ENCODE measurements around the gene NUB1. TPM values are rescaled to one million over a fixed set of nuclear protein-coding genes. Genes with fewer than 3 reads are reported as not detected.

Gene NUB1
- polyA plus RNA-seq, 1 of the 3 experiments (the other 2 are of a cell fraction), result 54.0 TPM

GRCh38 chr7:151306860-151307259, 34.8 kb upstream of the NUB1 start:
- Histone ChIP-seq H2AFZ (ENCODE audit: low read depth) (no peak overlapping the region), H3K9me3 (no peaks in the 10 kb centered on the region; the same call in 1 of the 2 replicates), H3K36me3 (replicated peaks in 1 of 2; ENCODE audit: control insufficient read depth in 1 of 2, insufficient read depth in 2 of 2, low read length in 1 of 2) (no peaks in the 10 kb centered on the region), H3K27me3 (ENCODE audit: insufficient read depth) (peaks cover 32% of the 10 kb centered on the region), H4K20me1 (ENCODE audit: insufficient read depth) (no peaks in the 10 kb centered on the region), H3K4me2 (no peak overlapping the region), H3K9me2 (no peaks in the 10 kb centered on the region), H3K4me1 (ENCODE audit: control insufficient read depth in 1 of 2, insufficient read depth in 2 of 2, low read depth in 1 of 2, low read length in 1 of 2) (peaks cover 0 to 3% of the 10 kb centered on the region in 2 experiments; a peak in 1 of 4 replicates), H3K9ac (no peak overlapping the region), H3K27ac (ENCODE audit: low read depth in 2 of 2, low read length in 1 of 2) (no peak overlapping the region), H3K79me2 (ENCODE audit: insufficient read depth) (no peaks in the 10 kb centered on the region), H3F3A (replicated peaks; ENCODE audit: insufficient read depth) (peaks cover 3% of the 10 kb centered on the region), H3K4me3 (ENCODE audit: low read depth in 2 of 2, low read length in 1 of 2) (no peak overlapping the region)
- TF ChIP-seq FOXM1 (IDR thresholded peaks at IDR 0.05; ENCODE audit: low read depth), result no peak
- TF ChIP-seq MEF2A (IDR thresholded peaks at IDR 0.05; ENCODE audit: borderline replicate concordance, low read depth), result no peak
- TF ChIP-seq, protein P1, sequence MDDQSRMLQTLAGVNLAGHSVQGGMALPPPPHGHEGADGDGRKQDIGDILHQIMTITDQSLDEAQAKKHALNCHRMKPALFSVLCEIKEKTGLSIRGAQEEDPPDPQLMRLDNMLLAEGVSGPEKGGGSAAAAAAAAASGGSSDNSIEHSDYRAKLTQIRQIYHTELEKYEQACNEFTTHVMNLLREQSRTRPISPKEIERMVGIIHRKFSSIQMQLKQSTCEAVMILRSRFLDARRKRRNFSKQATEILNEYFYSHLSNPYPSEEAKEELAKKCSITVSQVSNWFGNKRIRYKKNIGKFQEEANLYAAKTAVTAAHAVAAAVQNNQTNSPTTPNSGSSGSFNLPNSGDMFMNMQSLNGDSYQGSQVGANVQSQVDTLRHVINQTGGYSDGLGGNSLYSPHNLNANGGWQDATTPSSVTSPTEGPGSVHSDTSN (IDR thresholded peaks at IDR 0.05), result no peak
- no peak for TF ChIP-seq REST (IDR thresholded peaks at IDR 0.05; ENCODE audit: low read depth, low read length)
- no peak for TF ChIP-seq RAD21 (IDR thresholded peaks at IDR 0.05; ENCODE audit: low read length)
- TF ChIP-seq RXRA (IDR thresholded peaks at IDR 0.05; ENCODE audit: borderline replicate concordance, low read depth), result no peak
- 61% methylated on average over 3 of the region's 3 CpGs for WGBS (ENCODE audit: low lambda C conversion rate)
- ChIA-PET CTCF (interaction anchor here (0.7 to 9.3 kb wide), 8 partner anchors 10 to 452 kb away, joined by 3 to 97 read pairs (median 4); no protein-coding TSS in a partner anchor), POLR2A (no interaction called here)
- no peak for DNase-seq

DNA sequence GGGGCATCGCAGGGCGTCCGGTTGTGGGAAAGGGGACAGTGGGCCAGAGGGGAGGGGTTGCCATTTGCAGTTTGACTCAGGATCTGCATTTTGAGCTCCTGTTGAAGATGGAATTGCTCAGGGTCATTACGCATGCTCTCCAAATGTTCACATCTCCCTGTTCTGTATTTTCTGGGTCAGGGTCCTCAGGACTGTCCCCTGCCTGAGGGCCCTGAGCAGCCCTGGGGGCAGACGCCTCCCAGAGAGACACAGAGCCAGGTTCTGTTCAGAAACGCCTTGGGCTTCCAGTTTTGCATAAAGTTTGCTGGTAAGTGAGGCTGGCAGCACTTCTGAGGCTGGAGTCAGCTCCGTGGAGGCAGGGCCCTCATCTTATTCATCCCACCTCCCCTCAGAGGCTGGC, 34.1 kb upstream of the NUB1 start:
- no peak overlapping the region for H3K4me3 ChIP-seq (ENCODE audit: low read depth in 2 of 2, low read length in 1 of 2)
- CTCF ChIA-PET, result interaction anchor here (1.0 to 9.3 kb wide), 8 partner anchors 9 to 451 kb away, joined by 3 to 97 read pairs (median 3); partner anchors contain the start of gene GBX1

More for the DNA sequence above, 34.1 kb upstream of the NUB1 start:
- H3K9me2 ChIP-seq, result no peaks in the 10 kb centered on the region
- H2AFZ ChIP-seq (ENCODE audit: low read depth), result no peak overlapping the region
- TF ChIP-seq GATA2 (CRISPR knock-in tag; IDR thresholded peaks at IDR 0.05) (no peak), USF1 (IDR thresholded peaks at IDR 0.05; ENCODE audit: borderline replicate concordance, low read depth) (no peak), FOXJ3 (CRISPR knock-in tag; IDR thresholded peaks at IDR 0.05) (no peak), ZBTB33 (IDR thresholded peaks at IDR 0.05; ENCODE audit: borderline replicate concordance, low read depth) (no peak), MAX (IDR thresholded peaks at IDR 0.05; ENCODE audit: low read depth) (no peak), EP300 (IDR thresholded peaks at IDR 0.05; ENCODE audit: borderline replicate concordance in 1 of 2, low read depth in 1 of 2, low read length in 1 of 2) (no peak), GABPA (IDR thresholded peaks at IDR 0.05; ENCODE audit: low read depth) (no peak), YY1 (IDR thresholded peaks at IDR 0.05; ENCODE audit: low read depth) (no peak), RAD21 (IDR thresholded peaks at IDR 0.05; ENCODE audit: low read length) (no peak), RFX5 (IDR thresholded peaks at IDR 0.05; ENCODE audit: low read length) (no peak)
- no peak overlapping the region for H3K27ac ChIP-seq (ENCODE audit: low read depth in 2 of 2, low read length in 1 of 2)
- POLR2A ChIA-PET, result no interaction called here
- H4K20me1 ChIP-seq (ENCODE audit: insufficient read depth), result no peaks in the 10 kb centered on the region
- no peaks in the 10 kb centered on the region for H3K79me2 ChIP-seq (ENCODE audit: insufficient read depth)
- no peaks in the 10 kb centered on the region; the same call in 1 of the 2 replicates for H3K9me3 ChIP-seq
- H3F3A ChIP-seq (replicated peaks; ENCODE audit: insufficient read depth), result peaks cover 3% of the 10 kb centered on the region
- no peak overlapping the region for H3K9ac ChIP-seq
- peaks cover 25% of the 10 kb centered on the region for H3K27me3 ChIP-seq (ENCODE audit: insufficient read depth)
- no peaks in the 10 kb centered on the region for H3K36me3 ChIP-seq (replicated peaks in 1 of 2; ENCODE audit: control insufficient read depth in 1 of 2, insufficient read depth in 2 of 2, low read length in 1 of 2)
- 59% methylated on average over 7 of the region's 7 CpGs for WGBS (ENCODE audit: low lambda C conversion rate)
- no peak for DNase-seq
- H3K4me1 ChIP-seq (ENCODE audit: control insufficient read depth in 1 of 2, insufficient read depth in 2 of 2, low read depth in 1 of 2, low read length in 1 of 2), result peaks cover 0 to 3% of the 10 kb centered on the region in 2 experiments; a peak in 1 of 4 replicates
- H3K4me2 ChIP-seq, result no peak overlapping the region

Data from SK-N-SH (cell line).